Measurements from ENCODE around the gene MRTFB.

DNA sequence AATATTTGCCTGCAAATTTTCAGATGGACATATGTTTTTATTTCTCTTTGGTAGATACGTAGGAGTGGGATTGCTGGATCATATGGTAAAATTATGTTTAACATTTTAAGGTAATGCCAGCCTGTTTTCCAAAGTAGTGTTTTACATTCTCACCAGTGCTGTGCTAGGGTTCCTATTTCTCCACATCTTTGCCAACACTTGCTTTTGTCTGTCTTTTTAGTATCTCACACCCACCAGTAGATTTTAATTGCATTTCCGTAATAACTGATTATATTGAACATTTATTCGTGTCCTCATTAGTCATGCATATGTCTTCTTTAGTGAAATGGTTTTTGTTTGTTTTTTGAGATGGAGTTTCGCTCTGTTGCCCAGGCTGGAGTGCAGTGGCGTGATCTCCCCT lies 58.4 kb downstream of the MRTFB start:
- TF ChIP-seq POLR2A (IDR thresholded peaks at IDR 0.05; ENCODE audit: low read length) (no peak), GATA1 (IDR thresholded peaks at IDR 0.05; ENCODE audit: low read depth, low read length) (no peak)

Data from erythroblast (primary cell).